Epithelial cell of proximal tubule (primary cell): Measurements from ENCODE around the gene KCNMA1. TPM values are rescaled to one million over a fixed set of nuclear protein-coding genes. Genes with fewer than 3 reads are reported as not detected.

Source experiments
- DNase-seq: peaks from one replicate; pipeline ENCODE4 v3.0.0-alpha.2; 2011; ENCODE audit warnings: low read depth
- H3K4me3 ChIP-seq: 2 replicates; pipeline ENCODE4 v1.5.1; 2011; ENCODE audit warnings: low read depth, mild to moderate bottlenecking, low read length
- total RNA-seq: library from RNA; depleted of rRNA; stranded (reverse); fragments of >200 nt; gene quantifications from 2 replicates; pipeline ENCODE4 v1.2.3, GENCODE V29; 2015
- TF ChIP-seq, protein P1 (sequence below): conservative IDR thresholded peaks from 2 replicates; pipeline ENCODE4 v1.5.1; 2012; ENCODE audit warnings: low read depth, mild to moderate bottlenecking, low read length

The KCNMA1 gene
- total RNA-seq, 1 donor from 2014 or later: 12.5 TPM

DNA sequence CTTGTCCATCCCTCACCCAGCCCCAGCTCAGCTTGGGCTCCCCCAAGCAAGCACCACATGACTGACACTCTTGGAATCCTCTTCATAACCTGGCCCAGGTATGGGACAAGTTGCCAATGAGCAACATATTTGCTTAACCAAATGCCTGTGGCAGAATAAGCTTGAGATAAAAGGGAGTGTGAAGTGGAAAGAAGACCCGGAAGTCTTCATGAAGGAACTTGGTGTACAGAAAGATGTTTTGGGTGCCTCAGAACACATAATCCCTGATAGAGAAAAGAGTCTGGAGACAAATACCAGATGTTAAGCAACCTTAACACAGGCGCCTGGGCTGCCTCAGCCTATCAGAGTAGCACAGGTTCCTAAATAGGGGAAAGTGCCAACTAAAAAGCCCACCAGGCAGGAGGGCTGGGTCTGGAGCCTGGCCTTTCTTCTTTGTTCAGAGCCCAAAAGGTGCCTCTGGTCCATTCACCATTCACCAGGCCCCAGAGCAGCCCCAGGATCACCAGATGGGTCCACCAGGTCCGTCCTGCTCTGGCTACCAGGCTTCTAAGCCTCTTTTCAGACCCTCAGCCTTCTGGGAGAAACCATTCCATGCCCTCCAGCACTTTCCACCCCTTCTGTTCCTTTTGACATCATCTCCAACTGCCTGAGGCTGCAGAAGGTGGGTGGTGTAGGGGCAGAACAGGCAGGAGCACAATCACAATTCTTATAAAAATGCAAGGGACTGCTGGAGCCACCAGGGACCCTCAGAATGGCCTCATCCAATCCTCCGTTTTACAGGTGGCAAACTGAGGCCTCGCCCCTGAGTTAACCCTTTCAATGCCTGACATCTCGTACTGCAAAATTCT is 22.6 kb downstream of the KCNMA1 start:
- TF ChIP-seq, protein P1, sequence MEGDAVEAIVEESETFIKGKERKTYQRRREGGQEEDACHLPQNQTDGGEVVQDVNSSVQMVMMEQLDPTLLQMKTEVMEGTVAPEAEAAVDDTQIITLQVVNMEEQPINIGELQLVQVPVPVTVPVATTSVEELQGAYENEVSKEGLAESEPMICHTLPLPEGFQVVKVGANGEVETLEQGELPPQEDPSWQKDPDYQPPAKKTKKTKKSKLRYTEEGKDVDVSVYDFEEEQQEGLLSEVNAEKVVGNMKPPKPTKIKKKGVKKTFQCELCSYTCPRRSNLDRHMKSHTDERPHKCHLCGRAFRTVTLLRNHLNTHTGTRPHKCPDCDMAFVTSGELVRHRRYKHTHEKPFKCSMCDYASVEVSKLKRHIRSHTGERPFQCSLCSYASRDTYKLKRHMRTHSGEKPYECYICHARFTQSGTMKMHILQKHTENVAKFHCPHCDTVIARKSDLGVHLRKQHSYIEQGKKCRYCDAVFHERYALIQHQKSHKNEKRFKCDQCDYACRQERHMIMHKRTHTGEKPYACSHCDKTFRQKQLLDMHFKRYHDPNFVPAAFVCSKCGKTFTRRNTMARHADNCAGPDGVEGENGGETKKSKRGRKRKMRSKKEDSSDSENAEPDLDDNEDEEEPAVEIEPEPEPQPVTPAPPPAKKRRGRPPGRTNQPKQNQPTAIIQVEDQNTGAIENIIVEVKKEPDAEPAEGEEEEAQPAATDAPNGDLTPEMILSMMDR: no peak
- no peak for DNase-seq
- no peak overlapping the region for H3K4me3 ChIP-seq

DNA sequence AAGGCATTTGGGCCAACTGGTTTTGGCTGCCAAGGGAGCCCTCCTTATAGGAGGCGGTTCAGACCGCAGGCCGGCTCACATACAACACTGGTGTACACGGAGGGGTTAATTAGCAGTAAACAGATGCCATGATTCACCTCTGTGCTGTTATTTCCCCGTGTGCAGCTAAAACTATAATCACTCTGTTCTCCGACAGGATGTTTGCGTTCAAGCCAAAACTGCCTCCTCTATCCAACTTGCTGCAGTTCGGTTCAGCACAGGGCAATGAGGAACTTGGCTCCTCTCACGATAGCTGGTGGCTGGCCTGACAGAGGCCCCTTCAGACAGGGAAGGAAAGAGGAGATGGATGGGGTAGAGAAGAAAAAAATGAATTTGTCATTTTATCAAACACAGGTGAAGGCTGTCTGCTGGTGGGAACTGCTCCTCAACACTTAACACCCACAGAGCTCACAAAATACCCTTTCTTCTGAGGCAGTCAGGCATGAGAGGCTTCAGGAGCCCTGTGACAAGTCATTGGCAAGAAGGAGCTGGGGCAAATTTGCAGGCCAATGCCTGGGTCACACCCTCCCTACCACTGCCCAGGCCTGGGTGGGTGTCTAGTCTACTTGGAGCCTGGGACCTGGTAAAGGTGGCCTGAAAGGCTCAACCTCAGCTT is 24.0 kb downstream of the KCNMA1 start:
- DNase-seq: no peak
- H3K4me3 ChIP-seq: no peak overlapping the region
- TF ChIP-seq, protein P1: no peak

DNA sequence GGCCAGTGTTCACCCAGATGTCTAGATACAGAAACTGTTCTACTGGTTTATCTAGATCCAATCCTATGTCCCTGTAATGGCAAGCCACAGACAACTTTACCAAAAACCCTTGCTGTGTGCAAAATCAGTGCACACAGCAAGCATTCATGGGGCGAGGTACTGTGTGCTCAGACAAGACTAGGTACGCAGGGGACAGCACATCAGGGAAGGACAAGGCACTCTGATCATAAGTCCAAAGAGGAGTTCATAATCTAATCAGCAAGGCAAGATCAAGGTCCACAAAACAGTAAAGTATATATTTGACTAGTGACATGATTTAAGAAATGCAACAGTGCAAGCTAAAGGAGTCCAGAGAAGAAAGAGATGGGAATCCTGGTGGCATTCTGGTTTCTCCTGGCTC is 25.9 kb downstream of the KCNMA1 start:
- H3K4me3 ChIP-seq: no peak overlapping the region
- DNase-seq: no peak
- TF ChIP-seq, protein P1: no peak

DNA sequence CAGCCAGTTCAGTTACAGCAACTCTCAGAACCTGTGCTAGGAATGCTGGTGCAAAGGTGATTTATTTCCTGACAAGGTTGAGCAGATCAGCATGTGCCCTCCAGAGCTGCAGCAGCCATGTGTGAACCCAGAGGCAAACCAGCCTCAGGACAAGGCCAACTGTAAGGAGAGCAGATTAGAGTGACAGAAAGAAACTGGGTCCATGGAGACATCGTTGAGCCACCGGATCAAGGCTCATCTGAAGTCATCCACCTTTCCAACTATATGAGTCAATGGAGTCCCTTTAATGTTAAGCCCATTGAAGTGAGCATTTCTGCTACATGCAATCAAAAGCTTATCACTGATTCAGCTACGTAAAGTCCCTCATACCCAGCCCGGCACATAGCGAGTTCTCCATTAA is 26.4 kb downstream of the KCNMA1 start:
- TF ChIP-seq, protein P1: no peak
- DNase-seq: no peak
- H3K4me3 ChIP-seq: no peak overlapping the region

DNA sequence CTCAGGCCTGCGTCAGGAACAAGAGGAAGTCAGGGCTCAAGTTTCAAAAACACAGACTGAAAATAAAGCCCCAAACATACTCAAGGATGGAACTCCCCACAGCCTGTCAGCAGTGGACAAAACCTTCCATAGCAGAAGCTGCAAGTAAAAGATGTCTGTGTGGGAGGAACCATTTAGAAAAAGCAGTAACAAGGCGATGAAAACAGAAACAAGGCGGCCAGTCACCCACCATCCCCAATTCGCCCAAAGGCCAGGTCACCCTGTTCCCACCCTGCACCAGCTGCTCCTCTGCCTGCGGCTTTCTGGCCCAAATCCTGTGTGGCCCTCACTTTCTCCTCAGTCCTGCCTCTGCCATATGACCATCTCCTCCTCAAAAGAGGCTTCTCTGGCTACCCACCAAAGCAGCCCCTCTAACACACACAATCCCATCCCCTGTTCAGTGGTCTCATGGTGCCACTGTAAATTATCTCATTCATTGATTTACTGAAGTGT is 27.8 kb downstream of the KCNMA1 start:
- H3K4me3 ChIP-seq: no peak overlapping the region
- no peak for DNase-seq
- TF ChIP-seq, protein P1: no peak

DNA sequence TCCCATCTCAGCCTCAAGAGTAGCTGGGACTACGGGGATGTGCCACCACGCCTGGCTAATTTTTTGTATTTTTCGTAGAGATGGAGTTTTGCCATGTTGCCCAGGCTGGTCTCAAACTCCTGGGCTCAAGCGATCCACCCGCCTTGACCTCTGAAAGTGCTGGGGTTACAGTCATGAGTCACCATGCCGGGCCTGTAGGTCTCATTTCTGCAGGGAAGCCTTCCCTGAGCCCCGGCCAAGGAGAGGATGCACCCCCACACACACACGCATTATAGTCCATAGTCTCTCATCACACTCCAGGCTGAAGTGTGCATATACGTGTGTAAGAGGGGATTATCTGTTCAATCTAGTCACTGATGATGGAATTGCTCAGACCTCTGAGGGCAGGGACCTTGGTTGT is 29.3 kb downstream of the KCNMA1 start:
- H3K4me3 ChIP-seq: no peak overlapping the region
- DNase-seq: no peak
- TF ChIP-seq, protein P1: no peak

DNA sequence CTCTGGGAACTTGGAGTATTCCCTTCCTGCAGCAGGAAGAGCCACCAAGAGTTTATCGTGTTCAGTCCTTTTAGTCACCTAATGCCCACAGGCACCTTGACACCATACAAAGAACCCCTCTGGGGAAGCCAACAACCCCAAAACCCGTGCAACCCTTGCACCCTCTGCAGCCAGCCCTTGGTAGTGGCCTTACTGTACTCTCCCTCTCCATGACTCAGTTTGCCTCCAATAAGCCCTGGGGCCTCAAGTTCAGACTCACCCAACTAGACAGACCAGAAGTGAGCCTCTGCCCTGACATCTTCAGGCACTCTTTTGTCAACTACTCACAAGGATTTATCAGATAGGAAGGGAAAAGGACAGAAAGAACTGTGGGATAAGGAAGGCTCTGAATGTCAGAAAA is 30.9 kb downstream of the KCNMA1 start:
- H3K4me3 ChIP-seq: no peak overlapping the region
- DNase-seq: no peak

More for the DNA sequence above, 30.9 kb downstream of the KCNMA1 start:
- TF ChIP-seq, protein P1: peak; percentile 21
